B cell (primary cell): ENCODE results near the gene KYNU. TPM values are rescaled to one million over a fixed set of nuclear protein-coding genes. Genes with fewer than 3 reads are reported as not detected.

ENCODE experiments used
- ATAC-seq: fragments of 200-7000 bp; cut with Tn5 transposase; one replicate; pipeline ENCODE4 v1.10.0; 2021; ENCODE audit warnings: low read depth, mild to moderate bottlenecking, moderate number of reproducible peaks, moderate library complexity
- CTCF ChIA-PET: fragments of 350-600 bp; sonication (Branson Sonifier 250); formaldehyde crosslinking; loops from one replicate; lab custom pipeline; 2021; ENCODE audit warnings: antibody characterized with exemption, inconsistent platforms; lab: Charles Lee
- POLR2A ChIA-PET: fragments of 350-600 bp; sonication (Branson Sonifier 250); formaldehyde crosslinking; loops from one replicate; lab custom pipeline; 2021; ENCODE audit warnings: antibody characterized with exemption; lab: Charles Lee
- DNase-seq: peaks from one replicate; pipeline ENCODE4 v3.0.0; 2013
- H2AFZ ChIP-seq: 2 replicates; pipeline ENCODE4 v1.6.1; 2012; ENCODE audit warnings: mild to moderate bottlenecking, low read depth, low read length; ENCODE audit not compliant: insufficient read depth, poor library complexity, severe bottlenecking
- H3K27ac ChIP-seq, 2 donors: 1 replicate in 1 of 2; 2 replicates in 1 of 2; pipeline ENCODE4 v1.5.1; 2012 to 2013; ENCODE audit warnings: low read length in 2 of 2, mild to moderate bottlenecking in 2 of 2, moderate library complexity in 1 of 2
- H3K27me3 ChIP-seq, 4 experiments: fragments of 200-600 bp in 1 of 4; sonication (generic) in 1 of 4; replicated peaks in 1 of 4; 1 replicate in 2 of 4; 2 replicates in 2 of 4; pipeline versions ENCODE4 v1.6.1 to v1.7.0; 2013 to 2016; ENCODE audit warnings: low read length in 3 of 4, mild to moderate bottlenecking in 2 of 4, mixed read lengths in 1 of 4, moderate library complexity in 1 of 4; ENCODE audit not compliant: insufficient read depth in 4 of 4, control insufficient read depth in 3 of 4; ENCODE audit errors: control extremely low read depth in 1 of 4
- H3K36me3 ChIP-seq, 2 experiments: replicated peaks in 1 of 2; 1 replicate in 1 of 2; 2 replicates in 1 of 2; pipeline versions ENCODE4 v1.6.1 to v1.7.1; 2013; ENCODE audit warnings: low read length in 1 of 2; ENCODE audit not compliant: insufficient read depth in 2 of 2, control insufficient read depth in 1 of 2; ENCODE audit errors: control extremely low read depth in 1 of 2, extremely low read depth in 1 of 2
- H3K4me1 ChIP-seq, 2 donors: fragments of 200-600 bp in 1 of 2; sonication (generic) in 1 of 2; 1 replicate in 1 of 2; 2 replicates in 1 of 2; pipeline versions ENCODE4 v1.5.1 to v1.6.1; 2013 to 2017; ENCODE audit warnings: low read length in 2 of 2; ENCODE audit not compliant: control insufficient read depth in 2 of 2, insufficient read depth in 2 of 2
- H3K4me2 ChIP-seq: replicated peaks from 2 replicates; pipeline ENCODE3; 2012; ENCODE audit warnings: mild to moderate bottlenecking, low read depth, low read length; ENCODE audit not compliant: poor library complexity, severe bottlenecking
- H3K4me3 ChIP-seq, 5 experiments: fragments of 200-600 bp in 1 of 5; sonication (generic) in 1 of 5; 1 replicate in 3 of 5; 2 replicates in 2 of 5; pipeline versions ENCODE4 v1.5.1 to v1.7.0; 2011 to 2016; ENCODE audit warnings: low read length in 4 of 5, mild to moderate bottlenecking in 4 of 5, low read depth in 2 of 5, control low read depth in 1 of 5, moderate library complexity in 1 of 5; ENCODE audit not compliant: insufficient read depth in 1 of 5; ENCODE audit errors: control extremely low read depth in 1 of 5, extremely low read depth in 1 of 5
- H3K79me2 ChIP-seq: fragments of 200-600 bp; sonication (generic); one replicate; pipeline ENCODE4 v1.6.0; 2016; ENCODE audit warnings: low read length; ENCODE audit not compliant: control insufficient read depth, insufficient read depth
- H3K9ac ChIP-seq: fragments of 200-600 bp; sonication (generic); 2 replicates; pipeline ENCODE4 v1.6.1; 2017; ENCODE audit warnings: mild to moderate bottlenecking, low read length, moderate library complexity
- H3K9me3 ChIP-seq, 3 donors: one replicate each; pipeline versions ENCODE4 v1.6.1 to v1.7.1; 2013; ENCODE audit warnings: low read length in 2 of 3; ENCODE audit not compliant: control insufficient read depth in 2 of 3, insufficient read depth in 1 of 3; ENCODE audit errors: control extremely low read depth in 1 of 3
- H4K20me1 ChIP-seq: 2 replicates; pipeline ENCODE4 v1.6.0; 2012; ENCODE audit warnings: mild to moderate bottlenecking, low read length; ENCODE audit not compliant: insufficient read depth, control insufficient read depth, poor library complexity, severe bottlenecking
- H3K27ac Mint-ChIP-seq: one replicate; pipeline ENCODE4 v1.8.0; 2021; ENCODE audit warnings: mixed read lengths
- H3K27me3 Mint-ChIP-seq: one replicate; pipeline ENCODE4 v1.8.0; 2021; ENCODE audit warnings: mixed read lengths
- H3K4me1 Mint-ChIP-seq: one replicate; pipeline ENCODE4 v1.8.0; 2021; ENCODE audit warnings: mixed read lengths
- H3K4me3 Mint-ChIP-seq: one replicate; pipeline ENCODE4 v1.8.0; 2021; ENCODE audit warnings: mixed read lengths
- H3K9me3 Mint-ChIP-seq: one replicate; pipeline ENCODE4 v1.8.0; 2022; ENCODE audit warnings: mixed read lengths; ENCODE audit not compliant: insufficient read depth
- EZH2 ChIP-seq: IDR thresholded peaks from 2 replicates; pipeline ENCODE4 v1.6.1; 2012; ENCODE audit warnings: borderline replicate concordance, low read depth, mild to moderate bottlenecking, moderate library complexity, low read length; ENCODE audit not compliant: insufficient read depth, poor library complexity, severe bottlenecking
- WGBS: methylation state at CpG from one replicate; pipeline ENCODE4 v1.1.5; 2013; ENCODE audit warnings: missing lambda C conversion rate; ENCODE audit not compliant: insufficient coverage; 5-methylcytosine and 5-hydroxymethylcytosine counted together
- intact Hi-C: fragments of 100-400 bp; cut with micrococcal nuclease; formaldehyde crosslinking; loops from one replicate; pipeline ENCODE4 v1.10.0; 2022
- polyA plus RNA-seq: library from polyadenylated mRNA; depleted of rRNA; stranded (reverse); fragments of >200 nt; gene quantifications from 2 replicates; pipeline ENCODE4 v1.2.3, GENCODE V29; 2012
- total RNA-seq, 2 donors: library from RNA; stranded (reverse); fragments of 120-200 nt in 1 of 2; gene quantifications; 1 replicate in 1 of 2; 2 replicates in 1 of 2; pipeline versions ENCODE4 v1.2.3 to v1.2.4, GENCODE V29; 2013 to 2022
- TF ChIP-seq, protein P1 (sequence below): fragments of 200-600 bp; IDR thresholded peaks from one replicate; pipeline ENCODE4 v1.8.0; 2022; ENCODE audit warnings: antibody characterized with exemption, mild to moderate bottlenecking

The KYNU gene
- total and polyA plus RNA-seq, 2 donors (not counting 1 experiment from before 2014, with no cell fraction given) = 14.5 to 46.2 TPM

DNA sequence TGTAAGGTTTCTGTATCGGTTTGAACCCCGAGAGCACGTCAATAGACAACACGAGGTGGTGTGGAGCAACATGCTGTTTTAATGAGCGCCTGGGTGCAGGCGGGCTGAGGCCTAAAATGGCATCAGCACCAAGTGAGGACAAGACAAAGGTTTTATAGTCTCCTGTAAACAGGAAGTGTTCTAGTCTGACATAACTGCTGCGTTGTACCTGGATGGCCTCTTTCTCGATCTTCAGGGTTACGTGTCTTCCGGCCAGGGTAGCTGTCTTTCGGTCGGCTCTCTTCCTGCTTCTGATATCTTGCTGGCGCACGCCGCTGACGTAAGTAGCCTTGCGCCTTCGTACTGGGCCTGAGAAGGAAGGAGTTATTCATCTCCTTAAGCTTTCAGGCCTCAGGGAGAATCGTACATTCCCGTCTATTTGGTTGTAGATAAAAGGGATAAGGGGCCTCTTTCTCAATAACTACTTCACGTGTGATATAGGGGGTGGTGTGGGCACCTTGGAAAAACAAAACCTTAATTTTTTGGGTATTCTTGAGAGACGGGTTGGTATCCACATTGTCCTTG is 53.5 kb downstream of the KYNU start:
- ChIA-PET POLR2A (no interaction called here), CTCF (no interaction called here)
- Histone ChIP-seq H3K9ac (no peak overlapping the region), H3K9me3 (no peaks in the 10 kb centered on the region), H3K27me3 (no peaks in the 10 kb centered on the region), H3K4me2 (no peak overlapping the region), H3K4me1 (no peaks in the 10 kb centered on the region), H3K4me3 (no peak overlapping the region), H2AFZ (no peak overlapping the region), H3K27ac (no peak overlapping the region), H4K20me1 (peaks cover 50% of the 10 kb centered on the region), H3K36me3 (peaks cover 0 to 35% of the 10 kb centered on the region in 2 experiments), H3K79me2 (peaks cover 59% of the 10 kb centered on the region)
- peaks cover 5% of the 10 kb centered on the region for H3K4me1 Mint-ChIP-seq
- intact Hi-C loops = no loop called here
- ATAC-seq (no peak), DNase-seq (no peak)
- no peaks in the 10 kb centered on the region for H3K9me3 Mint-ChIP-seq
- H3K27ac Mint-ChIP-seq = no peak overlapping the region
- TF ChIP-seq EZH2 = no peak
- TF ChIP-seq, protein P1, sequence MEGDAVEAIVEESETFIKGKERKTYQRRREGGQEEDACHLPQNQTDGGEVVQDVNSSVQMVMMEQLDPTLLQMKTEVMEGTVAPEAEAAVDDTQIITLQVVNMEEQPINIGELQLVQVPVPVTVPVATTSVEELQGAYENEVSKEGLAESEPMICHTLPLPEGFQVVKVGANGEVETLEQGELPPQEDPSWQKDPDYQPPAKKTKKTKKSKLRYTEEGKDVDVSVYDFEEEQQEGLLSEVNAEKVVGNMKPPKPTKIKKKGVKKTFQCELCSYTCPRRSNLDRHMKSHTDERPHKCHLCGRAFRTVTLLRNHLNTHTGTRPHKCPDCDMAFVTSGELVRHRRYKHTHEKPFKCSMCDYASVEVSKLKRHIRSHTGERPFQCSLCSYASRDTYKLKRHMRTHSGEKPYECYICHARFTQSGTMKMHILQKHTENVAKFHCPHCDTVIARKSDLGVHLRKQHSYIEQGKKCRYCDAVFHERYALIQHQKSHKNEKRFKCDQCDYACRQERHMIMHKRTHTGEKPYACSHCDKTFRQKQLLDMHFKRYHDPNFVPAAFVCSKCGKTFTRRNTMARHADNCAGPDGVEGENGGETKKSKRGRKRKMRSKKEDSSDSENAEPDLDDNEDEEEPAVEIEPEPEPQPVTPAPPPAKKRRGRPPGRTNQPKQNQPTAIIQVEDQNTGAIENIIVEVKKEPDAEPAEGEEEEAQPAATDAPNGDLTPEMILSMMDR = no peak
- no peaks in the 10 kb centered on the region for H3K27me3 Mint-ChIP-seq
- no peak overlapping the region for H3K4me3 Mint-ChIP-seq
- 98% methylated on average over 11 of the region's 22 CpGs for WGBS

DNA sequence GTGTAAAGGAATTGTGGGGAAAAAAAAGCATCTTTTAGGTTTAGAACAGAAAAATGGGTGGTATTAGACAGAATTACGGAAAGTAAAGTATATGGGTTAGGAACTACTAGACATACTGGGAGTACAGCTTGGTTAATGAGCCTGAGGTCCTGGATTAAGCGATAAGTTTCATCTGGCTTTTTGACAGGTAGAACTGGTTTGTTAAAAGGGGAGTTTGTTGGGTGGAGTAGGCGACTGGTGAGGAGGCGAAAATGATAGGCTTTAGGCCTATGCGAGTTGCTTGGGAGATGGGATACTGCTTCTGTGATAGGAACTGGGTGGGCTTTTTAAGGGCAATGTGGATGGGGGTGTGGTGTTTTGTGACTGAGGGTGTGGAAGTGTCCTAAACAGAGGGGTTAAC is 56.5 kb downstream of the KYNU start:
- no peak overlapping the region for H3K9ac ChIP-seq
- H3K27me3 Mint-ChIP-seq = no peaks in the 10 kb centered on the region
- WGBS = 100% methylated on average over 5 of the region's 5 CpGs
- H3K4me1 ChIP-seq = no peaks in the 10 kb centered on the region
- no peak overlapping the region for H3K4me3 ChIP-seq
- H4K20me1 ChIP-seq = peaks cover 52% of the 10 kb centered on the region
- ChIA-PET CTCF (no interaction called here), POLR2A (no interaction called here)
- H3K4me1 Mint-ChIP-seq = peaks cover 18% of the 10 kb centered on the region
- H3K79me2 ChIP-seq = peaks cover 47% of the 10 kb centered on the region
- DNase-seq = no peak
- no peak for ATAC-seq
- no peak overlapping the region for H3K4me3 Mint-ChIP-seq
- no peaks in the 10 kb centered on the region for H3K27me3 ChIP-seq
- intact Hi-C loops = no loop called here
- H3K36me3 ChIP-seq = peaks cover 0 to 35% of the 10 kb centered on the region in 2 experiments
- H2AFZ ChIP-seq = no peak overlapping the region
- no peak overlapping the region for H3K27ac Mint-ChIP-seq
- H3K27ac ChIP-seq = no peak overlapping the region
- H3K9me3 ChIP-seq = no peaks in the 10 kb centered on the region
- TF ChIP-seq, protein P1 = no peak
- no peak for TF ChIP-seq EZH2
- H3K9me3 Mint-ChIP-seq = no peaks in the 10 kb centered on the region
- no peak overlapping the region for H3K4me2 ChIP-seq
